ENCODE results near the gene ITPR2. TPM values are rescaled to one million over a fixed set of nuclear protein-coding genes. Genes with fewer than 3 reads are reported as not detected.

ITPR2 gene
- total RNA-seq, 2 experiments from 2014 or later = 25.6 to 44.7 TPM

- DNase-seq (ENCODE audit: low spot score) = no peak
- Histone ChIP-seq H2AFZ (ENCODE audit: low read length) (no peak overlapping the region), H4K20me1 (ENCODE audit: insufficient read depth, low read length) (no peaks in the 10 kb centered on the region), H3K4me3 (ENCODE audit: low read depth, low read length, poor library complexity, severe bottlenecking) (no peak overlapping the region), H3K36me3 (ENCODE audit: insufficient read depth, low read length) (no peaks in the 10 kb centered on the region), H3K4me2 (ENCODE audit: low read length) (no peak overlapping the region), H3K4me1 (ENCODE audit: insufficient read depth, low read length, poor library complexity, severe bottlenecking) (no peaks in the 10 kb centered on the region), H3K79me2 (ENCODE audit: insufficient read depth, low read depth, low read length) (no peaks in the 10 kb centered on the region), H3K9me2 (ENCODE audit: insufficient read depth, low read length) (no peaks in the 10 kb centered on the region), H3K27ac (ENCODE audit: low read depth, low read length, poor library complexity, severe bottlenecking) (no peak overlapping the region), H3K9me3 (ENCODE audit: low read length) (no peaks in the 10 kb centered on the region)
- ChIA-PET CTCF (ENCODE audit: unreplicated experiment) (no interaction called here), POLR2A (interaction anchor here (0.6 to 1.0 kb wide), 2 partner anchors 8 to 1556 kb away, joined by 3 to 6 read pairs; no protein-coding TSS in a partner anchor)
- no peak for TF ChIP-seq CTCF (conservative IDR thresholded peaks at IDR 0.05; ENCODE audit: low read length)
- TF ChIP-seq EZH2phosphoT487 (IDR thresholded peaks at IDR 0.05; ENCODE audit: borderline replicate concordance, low read depth, low read length) = no peak
- BruUV-seq (replicated peaks) = no TSS peak
- intact Hi-C loops (cut with micrococcal nuclease; ENCODE audit: unreplicated experiment) = no loop called here
Measured at GRCh38 chr12:26341491-26341890, 491.5 kb downstream of the ITPR2 start.

GRCh38 chr12:26340649-26341048 is 492.3 kb downstream of the ITPR2 start:
- POLR2A ChIA-PET = interaction anchor here (1.0 kb wide), 1 partner anchor 12 kb away, joined by 3 read pairs; no protein-coding TSS in a partner anchor
- H4K20me1 ChIP-seq (ENCODE audit: insufficient read depth, low read length) = no peaks in the 10 kb centered on the region
- H3K4me3 ChIP-seq (ENCODE audit: low read depth, low read length, poor library complexity, severe bottlenecking) = no peak overlapping the region
- no peaks in the 10 kb centered on the region for H3K9me3 ChIP-seq (ENCODE audit: low read length)
- no peak for TF ChIP-seq CTCF (conservative IDR thresholded peaks at IDR 0.05; ENCODE audit: low read length)
- TF ChIP-seq EZH2phosphoT487 (IDR thresholded peaks at IDR 0.05; ENCODE audit: borderline replicate concordance, low read depth, low read length) = no peak
- no TSS peak for BruUV-seq (replicated peaks)
- H3K79me2 ChIP-seq (ENCODE audit: insufficient read depth, low read depth, low read length) = no peaks in the 10 kb centered on the region
- H3K4me1 ChIP-seq (ENCODE audit: insufficient read depth, low read length, poor library complexity, severe bottlenecking) = no peaks in the 10 kb centered on the region
- H3K9me2 ChIP-seq (ENCODE audit: insufficient read depth, low read length) = no peaks in the 10 kb centered on the region
- H3K36me3 ChIP-seq (ENCODE audit: insufficient read depth, low read length) = no peaks in the 10 kb centered on the region
- no peak overlapping the region for H3K27ac ChIP-seq (ENCODE audit: low read depth, low read length, poor library complexity, severe bottlenecking)
- CTCF ChIA-PET (ENCODE audit: unreplicated experiment) = no interaction called here
- H3K4me2 ChIP-seq (ENCODE audit: low read length) = no peak overlapping the region
- H2AFZ ChIP-seq (ENCODE audit: low read length) = no peak overlapping the region
- peak; percentile 2 for DNase-seq (ENCODE audit: low spot score)
- intact Hi-C loops (cut with micrococcal nuclease; ENCODE audit: unreplicated experiment) = no loop called here

GRCh38 chr12:26339976-26340375 is 493.0 kb downstream of the ITPR2 start:
- H3K36me3 ChIP-seq (ENCODE audit: insufficient read depth, low read length) = no peaks in the 10 kb centered on the region
- ChIA-PET CTCF (ENCODE audit: unreplicated experiment) (no interaction called here), POLR2A (interaction anchor here (0.9 to 1.0 kb wide), 2 partner anchors 11 to 75 kb away, joined by 3 read pairs; no protein-coding TSS in a partner anchor)
- intact Hi-C loops (cut with micrococcal nuclease; ENCODE audit: unreplicated experiment) = no loop called here
- no peaks in the 10 kb centered on the region for H3K9me3 ChIP-seq (ENCODE audit: low read length)
- no peaks in the 10 kb centered on the region for H3K79me2 ChIP-seq (ENCODE audit: insufficient read depth, low read depth, low read length)
- TF ChIP-seq CTCF (conservative IDR thresholded peaks at IDR 0.05; ENCODE audit: low read length) (no peak), EZH2phosphoT487 (IDR thresholded peaks at IDR 0.05; ENCODE audit: borderline replicate concordance, low read depth, low read length) (no peak)
- no peak overlapping the region for H3K27ac ChIP-seq (ENCODE audit: low read depth, low read length, poor library complexity, severe bottlenecking)
- no peak overlapping the region for H3K4me2 ChIP-seq (ENCODE audit: low read length)
- H3K4me3 ChIP-seq (ENCODE audit: low read depth, low read length, poor library complexity, severe bottlenecking) = no peak overlapping the region
- BruUV-seq (replicated peaks) = no TSS peak
- no peaks in the 10 kb centered on the region for H4K20me1 ChIP-seq (ENCODE audit: insufficient read depth, low read length)
- no peak overlapping the region for H2AFZ ChIP-seq (ENCODE audit: low read length)
- H3K4me1 ChIP-seq (ENCODE audit: insufficient read depth, low read length, poor library complexity, severe bottlenecking) = no peaks in the 10 kb centered on the region
- DNase-seq (ENCODE audit: low spot score) = no peak
- no peaks in the 10 kb centered on the region for H3K9me2 ChIP-seq (ENCODE audit: insufficient read depth, low read length)
